ENCODE data around the gene YY1. TPM values are rescaled to one million over a fixed set of nuclear protein-coding genes. Genes with fewer than 3 reads are reported as not detected.

YY1 gene
- total and polyA plus RNA-seq, 2 of the 4 experiments (the other 2 are of a cell fraction): 21.7 to 29.9 TPM

DNA sequence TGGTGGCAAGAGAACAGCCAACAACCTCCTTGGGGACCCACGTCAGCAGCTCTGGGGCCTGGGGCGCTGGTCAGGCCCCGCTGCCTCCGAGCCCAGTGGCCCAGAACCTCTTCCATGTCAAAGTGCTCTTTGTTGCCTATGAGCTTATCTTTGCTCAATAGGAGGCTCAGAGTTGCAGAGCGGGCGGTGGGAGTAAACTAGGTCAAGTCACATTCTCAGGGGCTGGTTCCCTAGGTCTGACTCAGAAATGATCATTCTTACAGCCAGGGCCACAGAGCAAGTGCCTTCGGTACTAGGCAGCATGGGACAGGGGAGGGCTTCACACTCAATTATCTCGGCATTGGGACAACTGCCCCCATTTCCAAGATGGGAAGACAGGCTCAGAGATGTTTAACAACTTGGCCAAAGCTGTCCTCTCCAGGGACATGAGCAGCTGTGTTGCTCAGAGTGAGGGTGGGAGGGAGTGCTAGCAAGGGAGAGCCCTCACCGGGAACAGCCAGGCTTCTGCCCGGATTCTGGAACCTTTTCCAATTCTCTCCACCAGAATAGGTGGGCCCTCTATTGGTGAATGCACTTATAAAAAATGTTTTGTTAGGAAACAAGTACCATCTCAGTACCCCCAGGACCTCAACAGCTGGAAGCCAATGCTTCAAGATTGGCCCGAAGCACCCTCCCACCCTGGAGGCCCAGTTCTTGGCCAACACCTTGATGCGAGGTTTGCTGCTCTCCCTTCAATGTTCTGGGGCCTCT lies 55.4 kb downstream of the YY1 start:
- DNase-seq: no peak

More for the DNA sequence above, 55.4 kb downstream of the YY1 start:
- Histone ChIP-seq H3K27me3 (ENCODE audit: control insufficient read depth, insufficient read depth, low read length) (no peaks in the 10 kb centered on the region), H4K20me1 (ENCODE audit: insufficient read depth, low read length) (peaks cover 37% of the 10 kb centered on the region), H2AFZ (replicated peaks; ENCODE audit: low read length, poor library complexity) (no peak overlapping the region), H3K56ac (ENCODE audit: extremely low read depth, insufficient read depth, low read length) (no peak overlapping the region), H3K4ac (ENCODE audit: low read depth, low read length) (no peak overlapping the region), H3K79me1 (ENCODE audit: low read depth in 1 of 2, low read length in 2 of 2) (peaks cover 11 to 77% of the 10 kb centered on the region in 2 experiments), H3K18ac (ENCODE audit: low read depth, low read length) (no peak overlapping the region), H3K9me1 (ENCODE audit: insufficient read depth, low read length) (peaks cover 3% of the 10 kb centered on the region; the same call in 1 of the 2 replicates), H3K23ac (ENCODE audit: low read depth, low read length) (no peak overlapping the region), H2AK5ac (ENCODE audit: low read depth, low read length) (no peak overlapping the region), H3K14ac (replicated peaks; ENCODE audit: low read depth, low read length) (no peak overlapping the region), H4K91ac (ENCODE audit: insufficient read depth, low read depth, low read length) (no peak overlapping the region), H2BK120ac (ENCODE audit: low read depth, low read length) (no peak overlapping the region), H2BK5ac (ENCODE audit: low read depth, low read length, poor library complexity, severe bottlenecking) (no peak overlapping the region), H2BK15ac (ENCODE audit: low read depth, low read length) (no peak overlapping the region), H3K9ac (ENCODE audit: low read depth, low read length) (no peak overlapping the region), H3K27ac (ENCODE audit: insufficient read depth, low read length) (no peak overlapping the region), H3K36me3 (ENCODE audit: control insufficient read depth, insufficient read depth, low read length) (peaks cover 53% of the 10 kb centered on the region), H2BK20ac (ENCODE audit: low read depth, low read length) (no peak overlapping the region), H4K5ac (ENCODE audit: low read depth, low read length) (no peak overlapping the region), H3K9me3 (ENCODE audit: control insufficient read depth, insufficient read depth, low read length) (no peaks in the 10 kb centered on the region), H3K4me3 (ENCODE audit: insufficient read depth, low read depth, low read length) (no peak overlapping the region), H3K4me2 (ENCODE audit: low read depth, low read length) (no peak overlapping the region), H3K4me1 (ENCODE audit: control insufficient read depth, insufficient read depth, low read length) (peaks cover 12% of the 10 kb centered on the region), H4K8ac (ENCODE audit: low read depth in 2 of 2, low read length in 2 of 2) (no peak overlapping the region), H2AK9ac (replicated peaks; ENCODE audit: low read depth, low read length, poor library complexity) (no peak overlapping the region)
- in situ Hi-C loops (cut with MboI; ENCODE audit: low sequenced_read_pairs) (no loop called here), intact Hi-C loops (cut with micrococcal nuclease) (no loop called here), dilution Hi-C loops (cut with HindIII; ENCODE audit: low sequenced_read_pairs, unreplicated experiment) (no loop called here)
- CTCF ChIA-PET: no interaction called here
- POLR2A ChIA-PET (ENCODE audit: unreplicated experiment): interaction anchor here (0.6 kb wide), 1 partner anchor 601 kb away, joined by 3 read pairs; no protein-coding TSS in a partner anchor
- BruUV-seq (replicated peaks): no TSS peak
- TF ChIP-seq, protein P1, sequence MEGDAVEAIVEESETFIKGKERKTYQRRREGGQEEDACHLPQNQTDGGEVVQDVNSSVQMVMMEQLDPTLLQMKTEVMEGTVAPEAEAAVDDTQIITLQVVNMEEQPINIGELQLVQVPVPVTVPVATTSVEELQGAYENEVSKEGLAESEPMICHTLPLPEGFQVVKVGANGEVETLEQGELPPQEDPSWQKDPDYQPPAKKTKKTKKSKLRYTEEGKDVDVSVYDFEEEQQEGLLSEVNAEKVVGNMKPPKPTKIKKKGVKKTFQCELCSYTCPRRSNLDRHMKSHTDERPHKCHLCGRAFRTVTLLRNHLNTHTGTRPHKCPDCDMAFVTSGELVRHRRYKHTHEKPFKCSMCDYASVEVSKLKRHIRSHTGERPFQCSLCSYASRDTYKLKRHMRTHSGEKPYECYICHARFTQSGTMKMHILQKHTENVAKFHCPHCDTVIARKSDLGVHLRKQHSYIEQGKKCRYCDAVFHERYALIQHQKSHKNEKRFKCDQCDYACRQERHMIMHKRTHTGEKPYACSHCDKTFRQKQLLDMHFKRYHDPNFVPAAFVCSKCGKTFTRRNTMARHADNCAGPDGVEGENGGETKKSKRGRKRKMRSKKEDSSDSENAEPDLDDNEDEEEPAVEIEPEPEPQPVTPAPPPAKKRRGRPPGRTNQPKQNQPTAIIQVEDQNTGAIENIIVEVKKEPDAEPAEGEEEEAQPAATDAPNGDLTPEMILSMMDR (conservative IDR thresholded peaks at IDR 0.05; ENCODE audit: low read depth, low read length): no peak
- no peak for TF ChIP-seq MXI1 (IDR thresholded peaks at IDR 0.05; ENCODE audit: borderline replicate concordance, low read depth, low read length)
- TF ChIP-seq RFX5 (IDR thresholded peaks at IDR 0.05; ENCODE audit: low read depth, low read length): no peak
- TF ChIP-seq NFE2L2 (IDR thresholded peaks at IDR 0.05; ENCODE audit: low read depth, low read length): no peak
- no peak for TF ChIP-seq CEBPB (IDR thresholded peaks at IDR 0.05; ENCODE audit: low read depth, low read length)
- no peak for TF ChIP-seq POLR2A (IDR thresholded peaks at IDR 0.05; ENCODE audit: low read depth, low read length)
- TF ChIP-seq SMC3 (IDR thresholded peaks at IDR 0.05; ENCODE audit: low read depth, low read length): no peak
- TF ChIP-seq MAZ (IDR thresholded peaks at IDR 0.05; ENCODE audit: borderline replicate concordance, low read depth, low read length): no peak
- TF ChIP-seq FOS (IDR thresholded peaks at IDR 0.05; ENCODE audit: low read depth, low read length): no peak
- TF ChIP-seq, protein P2, sequence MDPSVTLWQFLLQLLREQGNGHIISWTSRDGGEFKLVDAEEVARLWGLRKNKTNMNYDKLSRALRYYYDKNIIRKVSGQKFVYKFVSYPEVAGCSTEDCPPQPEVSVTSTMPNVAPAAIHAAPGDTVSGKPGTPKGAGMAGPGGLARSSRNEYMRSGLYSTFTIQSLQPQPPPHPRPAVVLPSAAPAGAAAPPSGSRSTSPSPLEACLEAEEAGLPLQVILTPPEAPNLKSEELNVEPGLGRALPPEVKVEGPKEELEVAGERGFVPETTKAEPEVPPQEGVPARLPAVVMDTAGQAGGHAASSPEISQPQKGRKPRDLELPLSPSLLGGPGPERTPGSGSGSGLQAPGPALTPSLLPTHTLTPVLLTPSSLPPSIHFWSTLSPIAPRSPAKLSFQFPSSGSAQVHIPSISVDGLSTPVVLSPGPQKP (IDR thresholded peaks at IDR 0.05; ENCODE audit: borderline replicate concordance, low read depth, low read length): no peak
- TF ChIP-seq, protein P3, sequence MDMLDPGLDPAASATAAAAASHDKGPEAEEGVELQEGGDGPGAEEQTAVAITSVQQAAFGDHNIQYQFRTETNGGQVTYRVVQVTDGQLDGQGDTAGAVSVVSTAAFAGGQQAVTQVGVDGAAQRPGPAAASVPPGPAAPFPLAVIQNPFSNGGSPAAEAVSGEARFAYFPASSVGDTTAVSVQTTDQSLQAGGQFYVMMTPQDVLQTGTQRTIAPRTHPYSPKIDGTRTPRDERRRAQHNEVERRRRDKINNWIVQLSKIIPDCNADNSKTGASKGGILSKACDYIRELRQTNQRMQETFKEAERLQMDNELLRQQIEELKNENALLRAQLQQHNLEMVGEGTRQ (IDR thresholded peaks at IDR 0.05; ENCODE audit: low read depth, low read length): no peak
- TF ChIP-seq MAFK (IDR thresholded peaks at IDR 0.05; ENCODE audit: low read depth, low read length): no peak
- WGBS, 2 experiments (ENCODE audit: extremely low coverage in 2 of 2, insufficient read length in 1 of 2): 97% methylated on average over 6 of the region's 12 CpGs; no CpG with 5 or more reads in 1 of the 2 experiments
- ATAC-seq (ENCODE audit: low read depth): no peak
